ENCODE data around the gene LAIR2.
"Not testable (repeated sequence)": the region's sequence is repeated elsewhere in the genome, so short reads cannot be mapped to it uniquely, and the experiment has no call there.

LAIR2 gene

GRCh38 chr19:54498451-54498772, 4.2 kb upstream of the LAIR2 start:
- not testable (repeated sequence) for H3K27me3 ChIP-seq (ENCODE audit: control insufficient read depth in 1 of 2, insufficient read depth in 2 of 2, low read length in 2 of 2); H3K27ac ChIP-seq (ENCODE audit: low read length)

GRCh38 chr19:54505542-54505941, 2.9 kb downstream of the LAIR2 start:
- H3K9ac ChIP-seq (ENCODE audit: low read length in 2 of 2); H3K9me3 ChIP-seq (ENCODE audit: control insufficient read depth in 2 of 2, low read length in 2 of 2); H3K36me3 ChIP-seq (ENCODE audit: control insufficient read depth in 2 of 2, insufficient read depth in 2 of 2, low read length in 2 of 2); H3K4me3 ChIP-seq (ENCODE audit: low read length in 2 of 2); H3K27ac ChIP-seq (ENCODE audit: low read length); H3K4me1 ChIP-seq (ENCODE audit: control insufficient read depth, insufficient read depth, low read length); H3K27me3 ChIP-seq (ENCODE audit: control insufficient read depth in 1 of 2, insufficient read depth in 2 of 2, low read length in 2 of 2): not testable (repeated sequence)

More at GRCh38 chr19:54498451-54498772, 4.2 kb upstream of the LAIR2 start:
- H3K4me3 ChIP-seq (ENCODE audit: low read length in 2 of 2); H3K36me3 ChIP-seq (ENCODE audit: control insufficient read depth in 2 of 2, insufficient read depth in 2 of 2, low read length in 2 of 2); H3K9me3 ChIP-seq (ENCODE audit: control insufficient read depth in 2 of 2, low read length in 2 of 2); H3K9ac ChIP-seq (ENCODE audit: low read length in 2 of 2); H3K4me1 ChIP-seq (ENCODE audit: control insufficient read depth, insufficient read depth, low read length): not testable (repeated sequence)

GRCh38 chr19:54506079-54506478, 3.4 kb downstream of the LAIR2 start:
- Histone ChIP-seq H3K9ac (ENCODE audit: low read length in 2 of 2) (no peak overlapping the region), H3K4me1 (ENCODE audit: control insufficient read depth, insufficient read depth, low read length) (no peaks in the 10 kb centered on the region), H3K27me3 (ENCODE audit: control insufficient read depth in 1 of 2, insufficient read depth in 2 of 2, low read length in 2 of 2) (no peaks in the 10 kb centered on the region), H3K4me3 (ENCODE audit: low read length in 2 of 2) (no peak overlapping the region), H3K27ac (ENCODE audit: low read length) (no peak overlapping the region), H3K36me3 (ENCODE audit: control insufficient read depth in 2 of 2, insufficient read depth in 2 of 2, low read length in 2 of 2) (no peaks in the 10 kb centered on the region), H3K9me3 (ENCODE audit: control insufficient read depth in 2 of 2, low read length in 2 of 2) (no peaks in the 10 kb centered on the region)

GRCh38 chr19:54507038-54507717, 4.5 kb downstream of the LAIR2 start:
- H3K9me3 ChIP-seq (ENCODE audit: control insufficient read depth in 2 of 2, low read length in 2 of 2); H3K4me3 ChIP-seq (ENCODE audit: low read length in 2 of 2); H3K27me3 ChIP-seq (ENCODE audit: control insufficient read depth in 1 of 2, insufficient read depth in 2 of 2, low read length in 2 of 2); H3K27ac ChIP-seq (ENCODE audit: low read length); H3K4me1 ChIP-seq (ENCODE audit: control insufficient read depth, insufficient read depth, low read length); H3K36me3 ChIP-seq (ENCODE audit: control insufficient read depth in 2 of 2, insufficient read depth in 2 of 2, low read length in 2 of 2); H3K9ac ChIP-seq (ENCODE audit: low read length in 2 of 2): not testable (repeated sequence)

GRCh38 chr19:54507824-54508223, 5.2 kb downstream of the LAIR2 start:
- no peaks in the 10 kb centered on the region for H3K9me3 ChIP-seq (ENCODE audit: control insufficient read depth in 2 of 2, low read length in 2 of 2)
- no peaks in the 10 kb centered on the region for H3K27me3 ChIP-seq (ENCODE audit: control insufficient read depth in 1 of 2, insufficient read depth in 2 of 2, low read length in 2 of 2)
- no peaks in the 10 kb centered on the region for H3K36me3 ChIP-seq (ENCODE audit: control insufficient read depth in 2 of 2, insufficient read depth in 2 of 2, low read length in 2 of 2)
- H3K9ac ChIP-seq (ENCODE audit: low read length in 2 of 2) = no peak overlapping the region
- H3K27ac ChIP-seq (ENCODE audit: low read length) = no peak overlapping the region
- H3K4me3 ChIP-seq (ENCODE audit: low read length in 2 of 2) = no peak overlapping the region
- H3K4me1 ChIP-seq (ENCODE audit: control insufficient read depth, insufficient read depth, low read length) = no peaks in the 10 kb centered on the region

- H3K9ac ChIP-seq (ENCODE audit: low read length in 2 of 2); H3K4me1 ChIP-seq (ENCODE audit: control insufficient read depth, insufficient read depth, low read length): not testable (repeated sequence)
Observed at GRCh38 chr19:54508487-54508886, 5.9 kb downstream of the LAIR2 start.

GRCh38 chr19:54509200-54509940, 6.7 kb downstream of the LAIR2 start:
- H3K4me3 ChIP-seq (ENCODE audit: low read length in 2 of 2); H3K4me1 ChIP-seq (ENCODE audit: control insufficient read depth, insufficient read depth, low read length); H3K36me3 ChIP-seq (ENCODE audit: control insufficient read depth in 2 of 2, insufficient read depth in 2 of 2, low read length in 2 of 2); H3K9me3 ChIP-seq (ENCODE audit: control insufficient read depth in 2 of 2, low read length in 2 of 2); H3K27me3 ChIP-seq (ENCODE audit: control insufficient read depth in 1 of 2, insufficient read depth in 2 of 2, low read length in 2 of 2); H3K9ac ChIP-seq (ENCODE audit: low read length in 2 of 2); H3K27ac ChIP-seq (ENCODE audit: low read length): not testable (repeated sequence)

More at GRCh38 chr19:54508487-54508886, 5.9 kb downstream of the LAIR2 start:
- not testable (repeated sequence) for H3K27ac ChIP-seq (ENCODE audit: low read length); H3K27me3 ChIP-seq (ENCODE audit: control insufficient read depth in 1 of 2, insufficient read depth in 2 of 2, low read length in 2 of 2); H3K4me3 ChIP-seq (ENCODE audit: low read length in 2 of 2); H3K9me3 ChIP-seq (ENCODE audit: control insufficient read depth in 2 of 2, low read length in 2 of 2); H3K36me3 ChIP-seq (ENCODE audit: control insufficient read depth in 2 of 2, insufficient read depth in 2 of 2, low read length in 2 of 2)

- Histone ChIP-seq H3K36me3 (ENCODE audit: control insufficient read depth in 2 of 2, insufficient read depth in 2 of 2, low read length in 2 of 2) (no peaks in the 10 kb centered on the region), H3K4me1 (ENCODE audit: control insufficient read depth, insufficient read depth, low read length) (no peaks in the 10 kb centered on the region), H3K9ac (ENCODE audit: low read length in 2 of 2) (no peak overlapping the region), H3K27ac (ENCODE audit: low read length) (no peak overlapping the region), H3K27me3 (ENCODE audit: control insufficient read depth in 1 of 2, insufficient read depth in 2 of 2, low read length in 2 of 2) (peaks cover 6 to 9% of the 10 kb centered on the region in 2 donors), H3K4me3 (ENCODE audit: low read length in 2 of 2) (no peak overlapping the region), H3K9me3 (ENCODE audit: control insufficient read depth in 2 of 2, low read length in 2 of 2) (no peaks in the 10 kb centered on the region)
Observed at GRCh38 chr19:54515156-54515555, 12.5 kb downstream of the LAIR2 start.

- H3K9me3 ChIP-seq (ENCODE audit: control insufficient read depth in 2 of 2, low read length in 2 of 2) = no peaks in the 10 kb centered on the region
- H3K4me1 ChIP-seq (ENCODE audit: control insufficient read depth, insufficient read depth, low read length) = no peaks in the 10 kb centered on the region
- no peak overlapping the region for H3K4me3 ChIP-seq (ENCODE audit: low read length in 2 of 2)
- no peak overlapping the region for H3K9ac ChIP-seq (ENCODE audit: low read length in 2 of 2)
- peaks cover 6 to 13% of the 10 kb centered on the region in 2 donors for H3K27me3 ChIP-seq (ENCODE audit: control insufficient read depth in 1 of 2, insufficient read depth in 2 of 2, low read length in 2 of 2)
- H3K36me3 ChIP-seq (ENCODE audit: control insufficient read depth in 2 of 2, insufficient read depth in 2 of 2, low read length in 2 of 2) = no peaks in the 10 kb centered on the region
- no peak overlapping the region for H3K27ac ChIP-seq (ENCODE audit: low read length)
Observed at GRCh38 chr19:54517483-54517882, 14.9 kb downstream of the LAIR2 start.

- H3K9ac ChIP-seq (ENCODE audit: low read length in 2 of 2) = no peak overlapping the region
- no peaks in the 10 kb centered on the region for H3K9me3 ChIP-seq (ENCODE audit: control insufficient read depth in 2 of 2, low read length in 2 of 2)
- no peak overlapping the region for H3K27ac ChIP-seq (ENCODE audit: low read length)
- H3K4me1 ChIP-seq (ENCODE audit: control insufficient read depth, insufficient read depth, low read length) = no peaks in the 10 kb centered on the region
- H3K36me3 ChIP-seq (ENCODE audit: control insufficient read depth in 2 of 2, insufficient read depth in 2 of 2, low read length in 2 of 2) = no peaks in the 10 kb centered on the region
- H3K4me3 ChIP-seq (ENCODE audit: low read length in 2 of 2) = no peak overlapping the region
- peaks cover 6 to 15% of the 10 kb centered on the region in 2 donors for H3K27me3 ChIP-seq (ENCODE audit: control insufficient read depth in 1 of 2, insufficient read depth in 2 of 2, low read length in 2 of 2)
Observed at GRCh38 chr19:54518844-54519243, 16.2 kb downstream of the LAIR2 start.
